ENCODE measurements around the gene WNK2.

Gene WNK2

DNA sequence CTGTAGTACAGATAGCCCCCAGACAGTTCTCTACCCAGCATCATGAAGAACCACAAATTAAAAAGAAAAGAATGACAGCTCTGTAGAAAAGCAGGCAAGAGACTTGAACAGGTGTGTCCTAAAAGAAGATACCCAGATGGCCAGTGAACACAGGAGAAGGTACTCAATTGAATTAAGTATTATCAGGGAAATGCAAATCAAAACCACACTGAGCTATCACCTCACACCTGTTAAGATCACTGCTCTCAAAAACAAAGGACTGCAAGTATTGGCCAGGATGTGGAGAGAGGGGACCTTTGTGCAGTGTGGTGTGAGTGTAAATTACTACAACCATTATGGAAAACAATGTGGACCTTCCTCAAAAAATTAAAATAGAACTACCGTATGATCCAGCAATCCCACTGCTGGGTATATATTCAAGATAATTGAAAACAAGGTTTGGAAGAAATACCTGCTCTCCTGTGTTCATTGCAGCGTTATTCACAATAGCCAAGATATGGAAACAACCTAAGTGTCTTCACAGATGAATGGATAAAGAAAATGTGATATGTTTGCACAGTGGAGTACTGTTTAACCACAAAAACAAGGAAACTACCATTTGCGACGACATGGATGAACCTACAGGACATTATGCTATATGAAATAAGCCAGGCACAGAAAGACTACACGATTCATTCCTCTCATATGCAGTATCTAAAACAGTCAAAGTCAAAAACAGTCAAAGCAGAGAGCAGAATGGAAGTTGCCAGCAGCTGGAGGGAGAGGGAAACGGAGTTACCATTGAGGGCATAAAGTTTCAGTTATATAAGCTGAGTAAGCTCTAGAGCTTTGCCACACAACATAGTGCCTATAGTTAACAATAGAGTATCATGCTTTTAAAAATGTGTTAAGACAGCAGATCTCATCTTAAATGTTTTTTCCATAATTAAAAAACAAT is 102.6 kb downstream of the WNK2 start:
- Histone ChIP-seq H3K4me1 (ENCODE audit: control insufficient read depth in 1 of 2, insufficient read depth in 2 of 2, low read length in 2 of 2) (no peaks in the 10 kb centered on the region), H3K27me3 (ENCODE audit: control insufficient read depth in 1 of 2, insufficient read depth in 2 of 2, low read length in 2 of 2) (no peaks in the 10 kb centered on the region), H3K36me3 (ENCODE audit: control insufficient read depth in 1 of 2, insufficient read depth in 2 of 2, low read length in 2 of 2) (no peaks in the 10 kb centered on the region), H3K9me3 (ENCODE audit: control insufficient read depth in 1 of 2, low read length in 2 of 2) (no peaks in the 10 kb centered on the region), H3K4me3 (ENCODE audit: low read depth in 1 of 2, low read length in 2 of 2) (no peak overlapping the region), H3K9ac (ENCODE audit: low read depth in 1 of 2, low read length in 2 of 2) (no peak overlapping the region), H3K27ac (ENCODE audit: low read depth, low read length) (no peak overlapping the region)

GRCh38 chr9:93287189-93287552 is 103.2 kb downstream of the WNK2 start:
- no peak overlapping the region for H3K4me3 ChIP-seq (ENCODE audit: low read depth in 1 of 2, low read length in 2 of 2)
- H3K27ac ChIP-seq (ENCODE audit: low read depth, low read length) = no peak overlapping the region
- H3K27me3 ChIP-seq (ENCODE audit: control insufficient read depth in 1 of 2, insufficient read depth in 2 of 2, low read length in 2 of 2) = no peaks in the 10 kb centered on the region
- no peaks in the 10 kb centered on the region for H3K4me1 ChIP-seq (ENCODE audit: control insufficient read depth in 1 of 2, insufficient read depth in 2 of 2, low read length in 2 of 2)
- peaks cover 0 to 2% of the 10 kb centered on the region in 2 donors for H3K36me3 ChIP-seq (ENCODE audit: control insufficient read depth in 1 of 2, insufficient read depth in 2 of 2, low read length in 2 of 2)
- H3K9me3 ChIP-seq (ENCODE audit: control insufficient read depth in 1 of 2, low read length in 2 of 2) = no peaks in the 10 kb centered on the region
- no peak overlapping the region for H3K9ac ChIP-seq (ENCODE audit: low read depth in 1 of 2, low read length in 2 of 2)

DNA sequence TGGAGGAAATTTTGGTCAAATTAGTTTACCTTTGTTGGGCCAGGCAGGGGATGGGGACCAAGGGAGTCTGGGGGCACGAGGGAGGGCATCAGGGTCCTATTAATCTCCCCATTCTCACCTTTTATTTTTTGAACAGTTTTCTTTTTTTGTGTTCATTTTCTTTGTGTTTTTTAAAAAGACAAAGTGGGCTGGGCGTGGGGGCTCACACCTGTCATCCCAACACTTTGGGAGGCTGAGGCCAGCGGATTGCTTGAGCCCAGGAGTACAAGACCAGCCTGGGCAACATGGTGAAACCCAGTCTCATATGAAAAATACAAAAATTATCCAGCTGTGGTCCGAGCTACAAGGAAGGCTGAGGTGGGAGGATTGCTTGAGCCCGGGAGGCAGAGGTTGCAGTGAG is 103.7 kb downstream of the WNK2 start:
- Histone ChIP-seq H3K27ac (ENCODE audit: low read depth, low read length) (no peak overlapping the region), H3K36me3 (ENCODE audit: control insufficient read depth in 1 of 2, insufficient read depth in 2 of 2, low read length in 2 of 2) (peaks cover 0 to 6% of the 10 kb centered on the region in 2 donors), H3K9me3 (ENCODE audit: control insufficient read depth in 1 of 2, low read length in 2 of 2) (no peaks in the 10 kb centered on the region), H3K9ac (ENCODE audit: low read depth in 1 of 2, low read length in 2 of 2) (no peak overlapping the region), H3K4me3 (ENCODE audit: low read depth in 1 of 2, low read length in 2 of 2) (no peak overlapping the region), H3K4me1 (ENCODE audit: control insufficient read depth in 1 of 2, insufficient read depth in 2 of 2, low read length in 2 of 2) (no peaks in the 10 kb centered on the region), H3K27me3 (ENCODE audit: control insufficient read depth in 1 of 2, insufficient read depth in 2 of 2, low read length in 2 of 2) (no peaks in the 10 kb centered on the region)

DNA sequence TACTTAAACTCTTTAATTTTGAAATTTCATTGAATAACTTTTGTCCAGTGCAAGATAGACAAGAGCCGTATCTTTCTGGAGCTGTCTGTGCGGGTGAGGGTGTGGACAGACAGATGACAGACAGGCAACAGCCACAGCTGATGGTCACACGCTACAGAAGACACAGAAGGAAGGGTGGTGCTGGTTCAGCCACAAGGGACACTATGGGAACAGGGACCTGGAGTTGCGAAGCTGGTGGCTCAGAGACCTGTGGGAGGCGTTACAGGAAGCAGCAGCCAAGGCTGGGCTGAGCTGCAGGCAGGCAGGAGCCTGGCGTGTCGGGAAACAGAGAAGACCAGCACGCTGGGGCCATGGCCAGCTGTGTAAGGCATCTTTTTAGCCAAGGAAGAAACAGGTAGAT is 104.4 kb downstream of the WNK2 start:
- no peak overlapping the region for H3K27ac ChIP-seq (ENCODE audit: low read depth, low read length)
- H3K4me3 ChIP-seq (ENCODE audit: low read depth in 1 of 2, low read length in 2 of 2) = no peak overlapping the region
- no peak overlapping the region for H3K9ac ChIP-seq (ENCODE audit: low read depth in 1 of 2, low read length in 2 of 2)
- H3K27me3 ChIP-seq (ENCODE audit: control insufficient read depth in 1 of 2, insufficient read depth in 2 of 2, low read length in 2 of 2) = no peaks in the 10 kb centered on the region
- H3K36me3 ChIP-seq (ENCODE audit: control insufficient read depth in 1 of 2, insufficient read depth in 2 of 2, low read length in 2 of 2) = peaks cover 0 to 6% of the 10 kb centered on the region in 2 donors
- H3K4me1 ChIP-seq (ENCODE audit: control insufficient read depth in 1 of 2, insufficient read depth in 2 of 2, low read length in 2 of 2) = no peaks in the 10 kb centered on the region
- no peaks in the 10 kb centered on the region for H3K9me3 ChIP-seq (ENCODE audit: control insufficient read depth in 1 of 2, low read length in 2 of 2)

GRCh38 chr9:93288891-93289883 is 105.2 kb downstream of the WNK2 start:
- no peak overlapping the region for H3K4me3 ChIP-seq (ENCODE audit: low read depth in 1 of 2, low read length in 2 of 2)
- no peaks in the 10 kb centered on the region for H3K27me3 ChIP-seq (ENCODE audit: control insufficient read depth in 1 of 2, insufficient read depth in 2 of 2, low read length in 2 of 2)
- no peaks in the 10 kb centered on the region for H3K9me3 ChIP-seq (ENCODE audit: control insufficient read depth in 1 of 2, low read length in 2 of 2)
- H3K4me1 ChIP-seq (ENCODE audit: control insufficient read depth in 1 of 2, insufficient read depth in 2 of 2, low read length in 2 of 2) = peaks cover 0 to 2% of the 10 kb centered on the region in 2 donors
- H3K9ac ChIP-seq (ENCODE audit: low read depth in 1 of 2, low read length in 2 of 2) = no peak overlapping the region
- H3K27ac ChIP-seq (ENCODE audit: low read depth, low read length) = no peak overlapping the region
- peaks cover 0 to 6% of the 10 kb centered on the region in 2 donors for H3K36me3 ChIP-seq (ENCODE audit: control insufficient read depth in 1 of 2, insufficient read depth in 2 of 2, low read length in 2 of 2)

DNA sequence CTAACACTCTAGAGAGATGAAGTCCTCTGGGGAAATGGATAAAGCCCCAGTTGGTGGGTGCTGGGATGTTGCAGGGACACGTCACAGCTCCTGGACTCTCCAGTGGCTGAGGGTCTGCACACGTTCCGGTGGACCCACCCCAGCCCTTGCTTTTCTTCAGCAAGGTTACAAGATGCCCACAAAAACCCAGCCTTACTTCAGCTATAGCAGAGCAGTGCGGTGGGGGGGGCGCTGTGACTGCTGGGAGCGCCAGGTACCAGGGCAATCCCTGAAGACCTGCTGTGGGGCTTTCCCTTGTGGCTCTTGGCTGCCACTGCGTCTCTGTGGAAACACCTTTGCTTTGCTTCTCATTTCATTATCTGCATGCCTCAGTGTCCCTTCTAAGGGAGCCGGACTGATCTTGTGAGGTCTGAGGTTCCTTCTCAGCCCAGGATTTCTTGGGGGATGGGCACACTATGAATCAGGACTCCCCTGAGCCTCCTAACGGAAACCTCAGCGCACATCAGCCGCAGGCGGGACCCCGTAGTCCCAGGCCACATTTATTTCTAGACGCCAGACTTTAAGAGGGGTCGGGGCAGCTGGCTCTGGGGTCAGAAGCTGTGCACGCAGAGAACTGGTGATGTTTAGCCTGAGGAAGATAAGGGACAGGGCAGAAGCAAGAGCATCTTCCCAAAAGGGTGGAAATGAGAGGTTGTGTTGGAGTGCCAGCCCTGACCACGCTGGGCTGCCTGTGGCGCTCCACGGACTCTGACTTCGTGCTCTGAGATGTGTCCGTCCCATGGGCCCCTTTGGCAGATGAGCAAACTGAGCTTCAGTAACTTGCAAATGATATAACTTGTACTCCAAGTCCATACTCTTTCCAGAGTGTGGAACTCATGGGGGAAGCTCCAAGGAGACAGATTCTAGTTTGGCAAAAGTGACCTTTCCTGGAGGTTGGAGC is 106.8 kb downstream of the WNK2 start:
- Histone ChIP-seq H3K36me3 (ENCODE audit: control insufficient read depth in 1 of 2, insufficient read depth in 2 of 2, low read length in 2 of 2) (peaks cover 0 to 6% of the 10 kb centered on the region in 2 donors), H3K9ac (ENCODE audit: low read depth in 1 of 2, low read length in 2 of 2) (no peak overlapping the region), H3K4me1 (ENCODE audit: control insufficient read depth in 1 of 2, insufficient read depth in 2 of 2, low read length in 2 of 2) (peaks cover 8 to 10% of the 10 kb centered on the region in 2 donors), H3K9me3 (ENCODE audit: control insufficient read depth in 1 of 2, low read length in 2 of 2) (no peaks in the 10 kb centered on the region), H3K4me3 (ENCODE audit: low read depth in 1 of 2, low read length in 2 of 2) (no peak overlapping the region), H3K27me3 (ENCODE audit: control insufficient read depth in 1 of 2, insufficient read depth in 2 of 2, low read length in 2 of 2) (no peaks in the 10 kb centered on the region), H3K27ac (ENCODE audit: low read depth, low read length) (no peak overlapping the region)

GRCh38 chr9:93291536-93292287 is 107.8 kb downstream of the WNK2 start:
- no peaks in the 10 kb centered on the region for H3K9me3 ChIP-seq (ENCODE audit: control insufficient read depth in 1 of 2, low read length in 2 of 2)
- peaks cover 8 to 10% of the 10 kb centered on the region in 2 donors for H3K4me1 ChIP-seq (ENCODE audit: control insufficient read depth in 1 of 2, insufficient read depth in 2 of 2, low read length in 2 of 2)
- no peak overlapping the region for H3K27ac ChIP-seq (ENCODE audit: low read depth, low read length)
- peaks cover 0 to 6% of the 10 kb centered on the region in 2 donors for H3K36me3 ChIP-seq (ENCODE audit: control insufficient read depth in 1 of 2, insufficient read depth in 2 of 2, low read length in 2 of 2)
- no peak overlapping the region for H3K4me3 ChIP-seq (ENCODE audit: low read depth in 1 of 2, low read length in 2 of 2)
- no peak overlapping the region for H3K9ac ChIP-seq (ENCODE audit: low read depth in 1 of 2, low read length in 2 of 2)
- H3K27me3 ChIP-seq (ENCODE audit: control insufficient read depth in 1 of 2, insufficient read depth in 2 of 2, low read length in 2 of 2) = no peaks in the 10 kb centered on the region

DNA sequence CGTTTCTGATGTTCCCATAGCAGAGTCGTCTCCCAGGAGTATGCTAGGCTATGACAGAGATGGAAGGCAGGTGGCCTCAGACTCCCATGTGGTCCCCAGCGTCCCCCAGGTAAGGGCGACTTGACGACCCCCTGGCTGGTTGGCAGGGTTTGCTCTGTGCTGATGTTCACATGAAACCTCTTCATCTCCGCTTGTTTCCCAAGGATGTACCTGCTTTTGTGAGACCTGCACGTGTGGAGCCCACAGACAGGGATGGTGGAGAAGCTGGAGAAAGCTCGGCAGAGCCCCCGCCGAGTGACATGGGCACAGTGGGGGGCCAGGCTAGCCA is 108.3 kb downstream of the WNK2 start:
- Histone ChIP-seq H3K27me3 (ENCODE audit: control insufficient read depth in 1 of 2, insufficient read depth in 2 of 2, low read length in 2 of 2) (no peaks in the 10 kb centered on the region), H3K4me3 (ENCODE audit: low read depth in 1 of 2, low read length in 2 of 2) (no peak overlapping the region), H3K36me3 (ENCODE audit: control insufficient read depth in 1 of 2, insufficient read depth in 2 of 2, low read length in 2 of 2) (peaks cover 0 to 6% of the 10 kb centered on the region in 2 donors), H3K9me3 (ENCODE audit: control insufficient read depth in 1 of 2, low read length in 2 of 2) (no peaks in the 10 kb centered on the region), H3K4me1 (ENCODE audit: control insufficient read depth in 1 of 2, insufficient read depth in 2 of 2, low read length in 2 of 2) (peaks cover 8 to 10% of the 10 kb centered on the region in 2 donors), H3K9ac (ENCODE audit: low read depth in 1 of 2, low read length in 2 of 2) (no peak overlapping the region), H3K27ac (ENCODE audit: low read depth, low read length) (no peak overlapping the region)

DNA sequence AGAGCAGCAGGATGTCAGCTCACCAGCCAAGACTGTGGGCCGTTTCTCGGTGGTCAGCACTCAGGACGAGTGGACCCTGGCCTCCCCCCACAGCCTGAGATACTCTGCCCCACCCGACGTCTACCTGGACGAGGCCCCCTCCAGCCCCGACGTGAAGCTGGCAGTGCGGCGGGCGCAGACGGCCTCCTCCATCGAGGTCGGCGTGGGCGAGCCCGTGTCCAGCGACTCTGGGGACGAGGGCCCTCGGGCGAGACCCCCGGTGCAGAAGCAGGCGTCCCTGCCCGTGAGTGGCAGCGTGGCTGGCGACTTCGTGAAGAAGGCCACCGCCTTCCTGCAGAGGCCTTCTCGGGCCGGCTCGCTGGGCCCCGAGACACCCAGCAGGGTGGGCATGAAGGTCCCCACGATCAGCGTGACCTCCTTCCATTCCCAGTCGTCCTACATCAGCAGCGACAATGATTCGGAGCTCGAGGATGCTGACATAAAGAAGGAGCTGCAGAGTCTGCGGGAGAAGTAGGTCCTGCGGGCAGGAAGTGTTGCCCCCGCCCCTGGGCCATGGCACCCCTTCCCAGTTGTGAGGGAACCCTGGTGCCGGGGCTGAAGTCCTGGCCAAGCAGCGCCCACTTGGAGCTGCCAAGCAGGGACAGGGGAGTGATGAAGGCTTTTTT is 108.9 kb downstream of the WNK2 start:
- Histone ChIP-seq H3K4me1 (ENCODE audit: control insufficient read depth in 1 of 2, insufficient read depth in 2 of 2, low read length in 2 of 2) (peaks cover 10 to 12% of the 10 kb centered on the region in 2 donors), H3K9me3 (ENCODE audit: control insufficient read depth in 1 of 2, low read length in 2 of 2) (no peaks in the 10 kb centered on the region), H3K36me3 (ENCODE audit: control insufficient read depth in 1 of 2, insufficient read depth in 2 of 2, low read length in 2 of 2) (peaks cover 0 to 6% of the 10 kb centered on the region in 2 donors), H3K9ac (ENCODE audit: low read depth in 1 of 2, low read length in 2 of 2) (no peak overlapping the region), H3K4me3 (ENCODE audit: low read depth in 1 of 2, low read length in 2 of 2) (no peak overlapping the region), H3K27ac (ENCODE audit: low read depth, low read length) (no peak overlapping the region), H3K27me3 (ENCODE audit: control insufficient read depth in 1 of 2, insufficient read depth in 2 of 2, low read length in 2 of 2) (no peaks in the 10 kb centered on the region)
